ENCODE results near the gene TWNK.

- TF ChIP-seq CTCF (IDR thresholded peaks at IDR 0.05; ENCODE audit: low read depth, low read length, poor library complexity, severe bottlenecking) (no peak), EZH2phosphoT487 (IDR thresholded peaks at IDR 0.05; ENCODE audit: borderline replicate concordance, low read length) (no peak)
These were observed 4.2 kb upstream of the TWNK start for GRCh38 chr10:100982916-100983830.

Data from DOHH2 (cell line).